GM15510 (cell line): ENCODE measurements around the gene GSDME.

ENCODE experiments used
- POLR2A ChIP-seq: IDR thresholded peaks from 3 replicates; pipeline ENCODE4 v1.6.1; 2011; ENCODE audit warnings: borderline replicate concordance; ENCODE audit not compliant: insufficient read length; ENCODE audit errors: extremely low read depth

Gene GSDME

GRCh38 chr7:24738577-24738976 is 18.7 kb downstream of the GSDME start:
- TF ChIP-seq POLR2A, result no peak

GRCh38 chr7:24737281-24737680 is 20.0 kb downstream of the GSDME start:
- no peak for TF ChIP-seq POLR2A

- TF ChIP-seq POLR2A, result no peak
Observed at GRCh38 chr7:24734306-24734705, 23.0 kb downstream of the GSDME start.

- no peak for TF ChIP-seq POLR2A
Observed at GRCh38 chr7:24733414-24734060, 23.7 kb downstream of the GSDME start.

GRCh38 chr7:24732646-24733413 is 24.4 kb downstream of the GSDME start:
- TF ChIP-seq POLR2A, result no peak

- no peak for TF ChIP-seq POLR2A
Observed at GRCh38 chr7:24731313-24731712, 26.0 kb downstream of the GSDME start.

- no peak for TF ChIP-seq POLR2A
Observed at GRCh38 chr7:24730018-24730369, 27.3 kb downstream of the GSDME start.

GRCh38 chr7:24729365-24730017 is 27.8 kb downstream of the GSDME start:
- no peak for TF ChIP-seq POLR2A

GRCh38 chr7:24728503-24729364 is 28.5 kb downstream of the GSDME start:
- TF ChIP-seq POLR2A, result no peak

GRCh38 chr7:24728121-24728500 is 29.2 kb downstream of the GSDME start:
- TF ChIP-seq POLR2A, result no peak

- no peak for TF ChIP-seq POLR2A
Observed at GRCh38 chr7:24727154-24728120, 29.8 kb downstream of the GSDME start.

- no peak for TF ChIP-seq POLR2A
Observed at GRCh38 chr7:24725554-24726241, 31.6 kb downstream of the GSDME start.
